ENCODE measurements around the gene CPS1.

GRCh38 chr2:210556329-210556980 lies at the start of gene CPS1:
- TF ChIP-seq, protein P1, sequence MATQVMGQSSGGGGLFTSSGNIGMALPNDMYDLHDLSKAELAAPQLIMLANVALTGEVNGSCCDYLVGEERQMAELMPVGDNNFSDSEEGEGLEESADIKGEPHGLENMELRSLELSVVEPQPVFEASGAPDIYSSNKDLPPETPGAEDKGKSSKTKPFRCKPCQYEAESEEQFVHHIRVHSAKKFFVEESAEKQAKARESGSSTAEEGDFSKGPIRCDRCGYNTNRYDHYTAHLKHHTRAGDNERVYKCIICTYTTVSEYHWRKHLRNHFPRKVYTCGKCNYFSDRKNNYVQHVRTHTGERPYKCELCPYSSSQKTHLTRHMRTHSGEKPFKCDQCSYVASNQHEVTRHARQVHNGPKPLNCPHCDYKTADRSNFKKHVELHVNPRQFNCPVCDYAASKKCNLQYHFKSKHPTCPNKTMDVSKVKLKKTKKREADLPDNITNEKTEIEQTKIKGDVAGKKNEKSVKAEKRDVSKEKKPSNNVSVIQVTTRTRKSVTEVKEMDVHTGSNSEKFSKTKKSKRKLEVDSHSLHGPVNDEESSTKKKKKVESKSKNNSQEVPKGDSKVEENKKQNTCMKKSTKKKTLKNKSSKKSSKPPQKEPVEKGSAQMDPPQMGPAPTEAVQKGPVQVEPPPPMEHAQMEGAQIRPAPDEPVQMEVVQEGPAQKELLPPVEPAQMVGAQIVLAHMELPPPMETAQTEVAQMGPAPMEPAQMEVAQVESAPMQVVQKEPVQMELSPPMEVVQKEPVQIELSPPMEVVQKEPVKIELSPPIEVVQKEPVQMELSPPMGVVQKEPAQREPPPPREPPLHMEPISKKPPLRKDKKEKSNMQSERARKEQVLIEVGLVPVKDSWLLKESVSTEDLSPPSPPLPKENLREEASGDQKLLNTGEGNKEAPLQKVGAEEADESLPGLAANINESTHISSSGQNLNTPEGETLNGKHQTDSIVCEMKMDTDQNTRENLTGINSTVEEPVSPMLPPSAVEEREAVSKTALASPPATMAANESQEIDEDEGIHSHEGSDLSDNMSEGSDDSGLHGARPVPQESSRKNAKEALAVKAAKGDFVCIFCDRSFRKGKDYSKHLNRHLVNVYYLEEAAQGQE (IDR thresholded peaks at IDR 0.05; ENCODE audit: insufficient read depth in 1 of 2, low read depth in 2 of 2, low read length in 2 of 2): no peak
- no peak for TF ChIP-seq POLR2AphosphoS5 (IDR thresholded peaks at IDR 0.05; ENCODE audit: low read depth, low read length)

Data from PFSK-1 (cell line).